Neuronal stem cell (in vitro differentiated cells): ENCODE measurements around the gene ZKSCAN5.
"Not testable (repeated sequence)": the region's sequence is repeated elsewhere in the genome, so short reads cannot be mapped to it uniquely, and the experiment has no call there.

Experiments
- DNase-seq: peaks from one replicate; pipeline ENCODE4 v3.0.0-alpha.2; 2013; ENCODE audit warnings: low spot score
- H2AFZ ChIP-seq: one replicate; pipeline ENCODE4 v1.6.1; 2013; ENCODE audit warnings: mild to moderate bottlenecking, low read length, inconsistent platforms
- H2AK5ac ChIP-seq: 2 replicates; pipeline ENCODE4 v1.6.1; 2013; ENCODE audit warnings: low read depth, mild to moderate bottlenecking, inconsistent platforms, low read length, moderate library complexity, mixed read lengths
- H2BK120ac ChIP-seq: 2 replicates; pipeline ENCODE4 v1.6.1; 2013; ENCODE audit warnings: low read depth, mild to moderate bottlenecking, inconsistent platforms, low read length, moderate library complexity, mixed read lengths
- H2BK12ac ChIP-seq: one replicate; pipeline ENCODE4 v1.6.1; 2013; ENCODE audit warnings: low read length, inconsistent platforms
- H2BK15ac ChIP-seq: 2 replicates; pipeline ENCODE4 v1.6.1; 2013; ENCODE audit warnings: mild to moderate bottlenecking, low read length, inconsistent platforms, mixed read lengths
- H2BK5ac ChIP-seq: one replicate; pipeline ENCODE4 v1.6.1; 2013; ENCODE audit warnings: inconsistent platforms, mild to moderate bottlenecking, low read length, moderate library complexity
- H3K14ac ChIP-seq: one replicate; pipeline ENCODE4 v1.6.1; 2013; ENCODE audit warnings: low read length, inconsistent platforms
- H3K18ac ChIP-seq: 2 replicates; pipeline ENCODE4 v1.6.1; 2013; ENCODE audit warnings: low read length, inconsistent platforms
- H3K23ac ChIP-seq: 2 replicates; pipeline ENCODE4 v1.6.1; 2013; ENCODE audit warnings: low read depth, mild to moderate bottlenecking, mixed read lengths, low read length, inconsistent platforms; ENCODE audit not compliant: poor library complexity
- H3K27ac ChIP-seq: replicated peaks from 3 replicates; pipeline ENCODE4 v1.5.1; 2013; ENCODE audit warnings: low read length, inconsistent platforms
- H3K27me3 ChIP-seq, 3 experiments: 2 replicates each; pipeline ENCODE4 v1.6.1; 2013; ENCODE audit warnings: low read length in 3 of 3, mild to moderate bottlenecking in 2 of 3, inconsistent platforms in 1 of 3, low read depth in 1 of 3, mixed read lengths in 1 of 3, moderate library complexity in 1 of 3; ENCODE audit not compliant: control insufficient read depth in 3 of 3, insufficient read depth in 3 of 3
- H3K36me3 ChIP-seq, 2 donors: replicated peaks in 1 of 2; 2 replicates each; pipeline ENCODE4 v1.6.1; 2013; ENCODE audit warnings: low read length in 2 of 2; ENCODE audit not compliant: control insufficient read depth in 2 of 2, insufficient read depth in 2 of 2
- H3K4ac ChIP-seq: 2 replicates; pipeline ENCODE4 v1.6.1; 2013; ENCODE audit warnings: inconsistent platforms, mild to moderate bottlenecking, low read length, moderate library complexity
- H3K4me1 ChIP-seq, 2 donors: 1 replicate in 1 of 2; 2 replicates in 1 of 2; pipeline ENCODE4 v1.6.1; 2013; ENCODE audit warnings: low read length in 2 of 2, low read depth in 1 of 2; ENCODE audit not compliant: control insufficient read depth in 2 of 2, insufficient read depth in 1 of 2
- H3K4me2 ChIP-seq: one replicate; pipeline ENCODE4 v1.6.1; 2013; ENCODE audit warnings: mild to moderate bottlenecking, low read length, inconsistent platforms; ENCODE audit not compliant: insufficient read depth, poor library complexity, severe bottlenecking
- H3K4me3 ChIP-seq, 2 donors: 2 replicates each; pipeline ENCODE4 v1.5.1; 2013; ENCODE audit warnings: low read length in 2 of 2, mild to moderate bottlenecking in 2 of 2, inconsistent platforms in 1 of 2, moderate library complexity in 1 of 2
- H3K79me1 ChIP-seq: one replicate; pipeline ENCODE4 v1.6.1; 2013; ENCODE audit warnings: low read depth, mild to moderate bottlenecking, inconsistent platforms, low read length, moderate library complexity
- H3K9ac ChIP-seq: one replicate; pipeline ENCODE4 v1.6.1; 2013; ENCODE audit warnings: mild to moderate bottlenecking, low read depth, low read length, inconsistent platforms; ENCODE audit not compliant: poor library complexity
- H3K9me3 ChIP-seq, 2 donors: replicated peaks in 1 of 2; 2 replicates each; pipeline versions ENCODE3 to v1.6.1; 2013; ENCODE audit warnings: low read length in 2 of 2, mild to moderate bottlenecking in 2 of 2, inconsistent platforms in 1 of 2, low read depth in 1 of 2, mixed read lengths in 1 of 2, moderate library complexity in 1 of 2; ENCODE audit not compliant: control insufficient read depth in 2 of 2, insufficient read depth in 1 of 2
- H4K8ac ChIP-seq: one replicate; pipeline ENCODE4 v1.6.1; 2013; ENCODE audit warnings: low read depth, mild to moderate bottlenecking, inconsistent platforms, low read length, moderate library complexity
- H4K91ac ChIP-seq: one replicate; pipeline ENCODE4 v1.6.1; 2013; ENCODE audit warnings: low read length, low read depth, mild to moderate bottlenecking, inconsistent platforms; ENCODE audit not compliant: poor library complexity
- WGBS, 2 donors: extraction: QIAGEN DNeasy Blood & Tissue Kit; methylation state at CpG; one replicate each; pipeline ENCODE4 v1.1.7; 2013; ENCODE audit warnings: missing lambda C conversion rate in 2 of 2, mixed read lengths in 1 of 2; ENCODE audit not compliant: insufficient read length in 2 of 2, insufficient replicate concordance in 1 of 2; ENCODE audit errors: extremely low coverage in 2 of 2; 5-methylcytosine and 5-hydroxymethylcytosine counted together

Gene ZKSCAN5

GRCh38 chr7:99563650-99564049 lies 59.2 kb downstream of the ZKSCAN5 start:
- no peak overlapping the region for H3K23ac ChIP-seq
- H2BK12ac ChIP-seq, result no peak overlapping the region
- WGBS, 2 donors, result no CpG with 5 or more reads among the region's 10 CpGs
- H3K14ac ChIP-seq, result no peak overlapping the region
- H3K4me2 ChIP-seq, result no peak overlapping the region
- no peak for DNase-seq
- peaks cover 30 to 86% of the 10 kb centered on the region in 2 donors for H3K36me3 ChIP-seq
- no peak overlapping the region for H3K4ac ChIP-seq
- H3K27me3 ChIP-seq, result no peaks in the 10 kb centered on the region
- no peak overlapping the region for H2AFZ ChIP-seq
- no peaks in the 10 kb centered on the region for H3K9me3 ChIP-seq
- no peak overlapping the region for H3K27ac ChIP-seq
- peaks cover 5% of the 10 kb centered on the region for H3K79me1 ChIP-seq
- H4K91ac ChIP-seq, result no peak overlapping the region
- H3K4me3 ChIP-seq, result no peak overlapping the region
- no peaks in the 10 kb centered on the region for H3K4me1 ChIP-seq
- no peak overlapping the region for H2BK15ac ChIP-seq
- H3K9ac ChIP-seq, result no peak overlapping the region
- no peak overlapping the region for H2AK5ac ChIP-seq
- H3K18ac ChIP-seq, result no peak overlapping the region
- H2BK120ac ChIP-seq, result no peak overlapping the region
- H2BK5ac ChIP-seq, result no peak overlapping the region
- H4K8ac ChIP-seq, result no peak overlapping the region

- H3K36me3 ChIP-seq, result peaks cover 20 to 98% of the 10 kb centered on the region in 2 donors
- H3K27ac ChIP-seq, result not testable (repeated sequence)
Observed at GRCh38 chr7:99568770-99569169, 64.3 kb downstream of the ZKSCAN5 start.

GRCh38 chr7:99571768-99572167 lies 67.3 kb downstream of the ZKSCAN5 start:
- H2BK12ac ChIP-seq, result no peak overlapping the region
- no peak overlapping the region for H3K18ac ChIP-seq
- H2BK5ac ChIP-seq, result no peak overlapping the region
- H2AK5ac ChIP-seq, result no peak overlapping the region
- H3K4ac ChIP-seq, result no peak overlapping the region
- H3K79me1 ChIP-seq, result no peaks in the 10 kb centered on the region
- no CpG with 5 or more reads among the region's 3 CpGs for WGBS, 2 donors
- H4K8ac ChIP-seq, result no peak overlapping the region
- no peak overlapping the region for H4K91ac ChIP-seq
- H3K9ac ChIP-seq, result no peak overlapping the region
- H3K9me3 ChIP-seq, result no peaks in the 10 kb centered on the region
- no peak overlapping the region for H2BK120ac ChIP-seq
- no peaks in the 10 kb centered on the region for H3K27me3 ChIP-seq
- H2AFZ ChIP-seq, result no peak overlapping the region
- no peak overlapping the region for H2BK15ac ChIP-seq
- no peak for DNase-seq
- H3K4me1 ChIP-seq, result no peaks in the 10 kb centered on the region
- H3K36me3 ChIP-seq, result peaks cover 17 to 84% of the 10 kb centered on the region in 2 donors
- no peak overlapping the region for H3K27ac ChIP-seq
- no peak overlapping the region for H3K4me3 ChIP-seq
- H3K23ac ChIP-seq, result no peak overlapping the region
- no peak overlapping the region for H3K4me2 ChIP-seq
- no peak overlapping the region for H3K14ac ChIP-seq

More at GRCh38 chr7:99568770-99569169, 64.3 kb downstream of the ZKSCAN5 start:
- H3K18ac ChIP-seq, H3K14ac ChIP-seq, H2AFZ ChIP-seq, H3K23ac ChIP-seq, DNase-seq, H3K4me2 ChIP-seq, H4K91ac ChIP-seq, H2BK120ac ChIP-seq, H4K8ac ChIP-seq, H3K79me1 ChIP-seq, H3K4me3 ChIP-seq, H3K9ac ChIP-seq, H2BK12ac ChIP-seq, H2BK15ac ChIP-seq, H2BK5ac ChIP-seq, H3K4me1 ChIP-seq, H3K4ac ChIP-seq, H3K9me3 ChIP-seq, H3K27me3 ChIP-seq, H2AK5ac ChIP-seq: not testable (repeated sequence)
- no CpG with 5 or more reads among the region's 7 CpGs for WGBS, 2 donors

DNA sequence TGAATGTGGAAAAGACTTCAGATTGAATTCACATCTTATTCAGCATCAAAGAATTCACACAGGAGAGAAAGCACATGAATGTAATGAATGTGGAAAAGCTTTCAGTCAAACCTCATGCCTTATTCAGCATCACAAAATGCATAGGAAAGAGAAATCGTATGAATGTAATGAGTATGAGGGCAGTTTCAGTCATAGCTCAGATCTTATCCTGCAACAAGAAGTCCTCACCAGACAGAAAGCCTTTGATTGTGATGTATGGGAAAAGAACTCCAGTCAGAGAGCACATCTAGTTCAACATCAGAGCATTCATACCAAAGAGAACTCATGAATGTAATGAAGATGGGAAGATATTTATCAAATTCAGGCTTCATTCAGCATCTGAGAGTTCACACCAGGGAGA lies 68.8 kb downstream of the ZKSCAN5 start:
- Histone ChIP-seq H2BK12ac (no peak overlapping the region), H2AFZ (no peak overlapping the region), H3K4me2 (no peak overlapping the region), H3K79me1 (no peaks in the 10 kb centered on the region), H3K27ac (no peak overlapping the region), H3K14ac (no peak overlapping the region), H3K18ac (no peak overlapping the region), H2BK15ac (no peak overlapping the region), H4K91ac (no peak overlapping the region), H3K4me1 (no peaks in the 10 kb centered on the region), H3K36me3 (peaks cover 17 to 71% of the 10 kb centered on the region in 2 donors), H4K8ac (no peak overlapping the region), H3K9ac (no peak overlapping the region), H3K23ac (no peak overlapping the region), H2BK120ac (no peak overlapping the region), H3K4ac (no peak overlapping the region), H2BK5ac (no peak overlapping the region), H3K9me3 (no peaks in the 10 kb centered on the region), H3K27me3 (no peaks in the 10 kb centered on the region), H3K4me3 (no peak overlapping the region), H2AK5ac (no peak overlapping the region)
- no peak for DNase-seq
- no CpG with 5 or more reads among the region's 1 CpG for WGBS, 2 donors
